ENCODE data around the gene TBX10. TPM values are rescaled to one million over a fixed set of nuclear protein-coding genes. Genes with fewer than 3 reads are reported as not detected.

Gene TBX10
- total RNA-seq, 2 experiments from 2014 or later, result not detected

- no peaks in the 10 kb centered on the region for H3K4me1 Mint-ChIP-seq (ENCODE audit: low read depth)
- ATAC-seq (ENCODE audit: poor library complexity) (no peak), DNase-seq (no peak)
- no peaks in the 10 kb centered on the region for H3K9me3 ChIP-seq (ENCODE audit: control insufficient read depth in 1 of 2, insufficient read depth in 1 of 2, low read length in 2 of 2)
- TF ChIP-seq, protein P1, sequence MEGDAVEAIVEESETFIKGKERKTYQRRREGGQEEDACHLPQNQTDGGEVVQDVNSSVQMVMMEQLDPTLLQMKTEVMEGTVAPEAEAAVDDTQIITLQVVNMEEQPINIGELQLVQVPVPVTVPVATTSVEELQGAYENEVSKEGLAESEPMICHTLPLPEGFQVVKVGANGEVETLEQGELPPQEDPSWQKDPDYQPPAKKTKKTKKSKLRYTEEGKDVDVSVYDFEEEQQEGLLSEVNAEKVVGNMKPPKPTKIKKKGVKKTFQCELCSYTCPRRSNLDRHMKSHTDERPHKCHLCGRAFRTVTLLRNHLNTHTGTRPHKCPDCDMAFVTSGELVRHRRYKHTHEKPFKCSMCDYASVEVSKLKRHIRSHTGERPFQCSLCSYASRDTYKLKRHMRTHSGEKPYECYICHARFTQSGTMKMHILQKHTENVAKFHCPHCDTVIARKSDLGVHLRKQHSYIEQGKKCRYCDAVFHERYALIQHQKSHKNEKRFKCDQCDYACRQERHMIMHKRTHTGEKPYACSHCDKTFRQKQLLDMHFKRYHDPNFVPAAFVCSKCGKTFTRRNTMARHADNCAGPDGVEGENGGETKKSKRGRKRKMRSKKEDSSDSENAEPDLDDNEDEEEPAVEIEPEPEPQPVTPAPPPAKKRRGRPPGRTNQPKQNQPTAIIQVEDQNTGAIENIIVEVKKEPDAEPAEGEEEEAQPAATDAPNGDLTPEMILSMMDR (IDR thresholded peaks at IDR 0.05), result no peak
- H3K4me3 Mint-ChIP-seq, result no peak overlapping the region
- H3K36me3 Mint-ChIP-seq (ENCODE audit: low read depth), result no peaks in the 10 kb centered on the region
- no peaks in the 10 kb centered on the region for H3K4me1 ChIP-seq (ENCODE audit: insufficient read depth, low read length)
- intact Hi-C loops (cut with DNase I, micrococcal nuclease), result no loop called here
- no peaks in the 10 kb centered on the region for H3K36me3 ChIP-seq (ENCODE audit: insufficient read depth, low read length)
- peaks cover 23% of the 10 kb centered on the region for H3K27me3 Mint-ChIP-seq
- H3K27me3 ChIP-seq (ENCODE audit: control insufficient read depth in 1 of 2, insufficient read depth in 2 of 2, low read length in 2 of 2), result peaks cover 4 to 24% of the 10 kb centered on the region in 2 experiments
- no peak overlapping the region for H3K27ac Mint-ChIP-seq
- H3K27ac ChIP-seq (ENCODE audit: low read depth in 1 of 2, low read length in 2 of 2), result no peak overlapping the region
- ChIA-PET CTCF (no interaction called here), POLR2A (no interaction called here)
- no peak overlapping the region for H3K4me3 ChIP-seq (ENCODE audit: low read length)
- H3K9me3 Mint-ChIP-seq, result no peaks in the 10 kb centered on the region
Observed at GRCh38 chr11:67596753-67597300, 42.7 kb downstream of the TBX10 start.

GRCh38 chr11:67594480-67594879 lies 45.1 kb downstream of the TBX10 start:
- intact Hi-C loops (cut with DNase I, micrococcal nuclease), result no loop called here
- H3K9me3 ChIP-seq (ENCODE audit: control insufficient read depth in 1 of 2, insufficient read depth in 1 of 2, low read length in 2 of 2), result no peaks in the 10 kb centered on the region
- Mint-ChIP-seq H3K4me1 (ENCODE audit: low read depth) (no peaks in the 10 kb centered on the region), H3K9me3 (no peaks in the 10 kb centered on the region), H3K36me3 (ENCODE audit: low read depth) (no peaks in the 10 kb centered on the region), H3K27ac (no peak overlapping the region), H3K4me3 (no peak overlapping the region), H3K27me3 (peaks cover under 1% of the 10 kb centered on the region)
- POLR2A ChIA-PET, result no interaction called here
- H3K36me3 ChIP-seq (ENCODE audit: insufficient read depth, low read length), result no peaks in the 10 kb centered on the region
- CTCF ChIA-PET, result interaction anchor here (2.1 kb wide), 1 partner anchor 11 kb away, joined by 7 read pairs; the partner anchor contains the start of gene GSTP1
- no peaks in the 10 kb centered on the region for H3K4me1 ChIP-seq (ENCODE audit: insufficient read depth, low read length)
- H3K4me3 ChIP-seq (ENCODE audit: low read length), result no peak overlapping the region
- ATAC-seq (ENCODE audit: poor library complexity) (no peak), DNase-seq (no peak)
- peaks cover 0 to 6% of the 10 kb centered on the region in 2 experiments for H3K27me3 ChIP-seq (ENCODE audit: control insufficient read depth in 1 of 2, insufficient read depth in 2 of 2, low read length in 2 of 2)
- no peak overlapping the region for H3K27ac ChIP-seq (ENCODE audit: low read depth in 1 of 2, low read length in 2 of 2)
- TF ChIP-seq, protein P1 (IDR thresholded peaks at IDR 0.05), result no peak

DNA sequence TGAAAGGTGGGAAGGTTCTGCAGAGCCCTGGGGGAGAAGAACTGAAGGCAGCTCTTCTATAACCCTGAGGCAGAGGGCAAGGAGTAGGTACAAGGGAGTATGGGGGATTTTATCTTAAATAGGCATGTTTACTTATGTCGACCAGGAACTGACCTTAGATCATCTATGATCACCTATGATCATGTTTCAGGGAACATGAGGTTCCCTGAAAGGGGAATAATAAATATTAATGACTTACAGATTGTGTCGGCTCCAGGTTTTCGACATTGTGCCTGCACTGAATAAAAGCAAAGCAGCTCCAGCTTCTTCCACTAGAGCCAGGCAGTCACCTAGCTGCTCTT lies 46.0 kb downstream of the TBX10 start:
- POLR2A ChIA-PET, result no interaction called here
- Mint-ChIP-seq H3K4me1 (ENCODE audit: low read depth) (no peaks in the 10 kb centered on the region), H3K9me3 (no peaks in the 10 kb centered on the region), H3K4me3 (no peak overlapping the region), H3K27me3 (no peaks in the 10 kb centered on the region), H3K36me3 (ENCODE audit: low read depth) (no peaks in the 10 kb centered on the region), H3K27ac (no peak overlapping the region)
- Histone ChIP-seq H3K27ac (ENCODE audit: low read depth in 1 of 2, low read length in 2 of 2) (no peak overlapping the region), H3K36me3 (ENCODE audit: insufficient read depth, low read length) (no peaks in the 10 kb centered on the region), H3K27me3 (ENCODE audit: control insufficient read depth in 1 of 2, insufficient read depth in 2 of 2, low read length in 2 of 2) (peaks cover 0 to under 1% of the 10 kb centered on the region in 2 experiments), H3K4me1 (ENCODE audit: insufficient read depth, low read length) (no peaks in the 10 kb centered on the region), H3K4me3 (ENCODE audit: low read length) (no peak overlapping the region), H3K9me3 (ENCODE audit: control insufficient read depth in 1 of 2, insufficient read depth in 1 of 2, low read length in 2 of 2) (no peaks in the 10 kb centered on the region)
- DNase-seq (no peak), ATAC-seq (ENCODE audit: poor library complexity) (no peak)
- CTCF ChIA-PET, result interaction anchor here (2.1 kb wide), 1 partner anchor 10 kb away, joined by 7 read pairs; the partner anchor contains the start of gene GSTP1
- intact Hi-C loops (cut with DNase I, micrococcal nuclease), result no loop called here
- TF ChIP-seq, protein P1 (IDR thresholded peaks at IDR 0.05), result no peak

All from CD4-positive, alpha-beta T cell (primary cell).